Stimulated activated CD8-positive, alpha-beta memory T cell treated with anti-CD3 and anti-CD28 coated beads, Interleukin-15, amount 100 ng/mL, for 48 hours (primary cell): ENCODE results near the gene NR3C1.

Source experiments
- DNase-seq, 2 donors: peaks; one replicate each; pipeline ENCODE4 v3.0.0-alpha.2; 2020; ENCODE audit warnings: low read depth in 2 of 2

NR3C1 gene

GRCh38 chr5:143398451-143399237 is 4.8 kb downstream of the NR3C1 start:
- DNase-seq = no peak

DNA sequence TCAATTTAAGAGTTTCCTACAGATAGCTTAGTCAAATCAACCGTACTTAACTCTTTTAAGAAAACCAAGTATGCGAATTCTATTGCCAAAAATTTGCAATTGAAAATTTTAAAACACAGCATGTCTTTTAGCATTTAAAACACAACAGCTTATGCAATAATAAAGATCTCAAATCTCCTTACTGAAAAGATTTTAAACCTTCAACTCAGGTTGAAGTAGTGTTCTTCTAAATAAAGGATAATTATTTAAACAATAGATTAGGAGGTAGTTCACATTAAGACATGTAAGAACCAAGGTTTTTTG is 5.5 kb downstream of the NR3C1 start:
- no peak for DNase-seq

- DNase-seq = no peak
Observed at GRCh38 chr5:143397302-143398052, 6.0 kb downstream of the NR3C1 start.

DNA sequence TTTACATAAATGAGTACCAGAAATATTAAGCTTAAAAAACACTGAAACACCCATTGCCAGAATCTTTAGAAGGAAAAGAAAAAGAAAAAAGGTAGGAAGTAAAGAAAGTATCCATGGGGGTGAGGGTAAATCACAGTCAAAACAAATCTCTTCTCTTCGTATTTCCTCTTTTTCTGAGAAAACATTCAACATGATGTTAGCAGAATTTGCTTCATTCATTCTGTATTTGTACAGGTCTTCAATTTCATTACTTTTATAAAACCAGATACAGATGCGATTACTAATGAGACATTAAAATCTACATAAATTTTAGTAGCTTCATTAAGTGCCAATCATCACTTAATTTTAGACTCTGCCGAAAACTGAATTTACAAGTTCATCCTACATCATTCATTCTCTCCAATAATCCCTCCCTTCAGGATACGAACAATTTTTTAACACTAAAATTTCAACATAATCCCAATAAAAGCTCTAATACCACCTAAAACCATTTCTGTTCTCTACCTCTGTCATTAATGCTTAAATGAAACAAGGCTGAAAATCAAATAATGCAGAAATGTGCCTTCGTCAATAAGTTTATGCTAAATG is 7.0 kb downstream of the NR3C1 start:
- no peak for DNase-seq

DNA sequence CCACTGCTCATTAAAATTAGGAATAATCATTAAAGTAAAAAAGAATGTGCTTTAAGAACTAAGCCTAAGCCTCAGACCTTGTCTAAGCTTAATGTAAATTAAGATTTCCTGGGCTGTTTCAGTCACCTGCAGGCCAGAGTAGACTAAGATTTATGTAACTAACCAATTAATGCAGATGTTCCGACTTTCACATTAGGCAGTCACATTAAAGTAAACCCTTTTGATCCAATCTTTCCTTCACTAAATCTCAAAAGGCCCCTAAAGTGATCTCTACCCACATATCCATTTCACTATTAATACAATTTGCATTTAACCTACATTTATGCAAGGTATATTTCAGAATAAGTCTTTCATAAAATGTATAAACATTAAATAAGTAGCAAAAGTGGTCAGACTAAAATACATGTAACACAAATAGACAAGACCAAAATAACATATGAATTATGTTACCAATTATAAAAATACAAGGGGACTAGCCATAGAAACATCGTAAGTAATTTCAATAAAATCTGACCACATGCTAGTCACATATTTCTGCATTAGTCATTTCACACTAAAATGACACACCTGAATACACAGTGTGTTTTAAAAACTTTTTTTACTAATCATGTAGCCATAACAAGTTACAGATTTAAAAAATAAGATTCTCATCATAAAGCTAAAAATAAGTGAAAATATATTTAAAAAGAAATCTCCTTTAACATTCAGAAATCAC is 7.7 kb downstream of the NR3C1 start:
- DNase-seq = no peak

- DNase-seq = no peak
Observed at GRCh38 chr5:143393524-143393923, 10.0 kb downstream of the NR3C1 start.

DNA sequence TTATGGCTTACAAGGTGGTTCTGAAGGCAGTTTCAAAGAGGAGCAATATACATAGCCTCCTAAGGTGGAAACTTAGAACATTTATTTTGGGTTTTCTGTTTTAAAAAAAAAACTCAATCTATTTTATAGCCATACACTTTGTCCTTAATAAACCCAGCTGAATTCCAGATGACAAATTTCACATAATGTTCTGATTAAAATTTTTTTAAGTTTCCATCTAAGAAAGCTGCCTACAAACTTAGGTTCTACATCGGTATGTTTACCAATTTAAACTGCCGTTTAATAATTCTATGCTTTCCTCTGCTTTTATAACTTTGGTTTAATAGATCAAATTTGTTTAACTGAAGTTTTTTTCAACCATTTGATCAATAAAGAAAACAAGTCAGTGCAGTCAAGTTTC is 12.5 kb downstream of the NR3C1 start:
- DNase-seq = no peak

- DNase-seq = no peak
Observed at GRCh38 chr5:143390258-143390657, 13.2 kb downstream of the NR3C1 start.

GRCh38 chr5:143386725-143387124 is 16.8 kb downstream of the NR3C1 start:
- DNase-seq = no peak

DNA sequence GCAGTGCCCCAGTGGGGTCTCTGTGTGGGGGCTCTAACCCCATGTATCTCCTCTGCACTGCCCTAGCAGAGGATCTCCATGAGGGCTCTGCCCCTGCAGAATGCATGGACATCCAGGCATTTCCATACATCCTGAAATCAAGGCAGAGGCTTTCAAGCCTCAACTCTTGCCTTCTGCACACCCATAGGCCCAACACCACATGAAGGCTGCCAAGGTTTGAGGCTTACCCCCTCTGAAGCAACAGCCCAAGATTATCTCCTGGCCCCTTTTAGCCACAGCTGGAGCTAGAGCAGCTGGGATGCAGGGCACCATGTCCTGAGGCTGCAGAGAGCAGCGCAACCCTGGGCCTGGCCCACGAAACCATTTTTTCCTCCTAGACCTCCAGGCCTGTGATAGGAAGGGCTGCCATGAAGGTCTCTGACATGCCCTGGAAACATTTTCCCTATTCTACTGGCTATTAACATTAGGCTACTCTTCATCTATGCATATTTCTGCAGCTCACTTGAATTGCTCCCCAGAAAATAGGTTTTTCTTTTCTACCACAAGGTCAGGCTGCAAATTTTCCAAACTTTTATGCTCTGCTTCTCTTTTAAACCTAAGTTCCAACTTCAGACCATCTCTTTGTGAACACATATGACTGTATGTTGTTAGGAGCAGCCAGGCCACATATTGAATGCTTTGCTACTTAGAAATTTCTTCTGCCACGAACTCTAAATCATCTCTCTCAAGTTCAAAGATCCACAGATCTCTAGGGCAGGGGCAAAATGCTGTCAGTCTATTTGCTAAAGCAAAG is 18.4 kb downstream of the NR3C1 start:
- no peak for DNase-seq

GRCh38 chr5:143383988-143384387 is 19.5 kb downstream of the NR3C1 start:
- DNase-seq = no peak

- DNase-seq = no peak
Observed at GRCh38 chr5:143379606-143380005, 23.9 kb downstream of the NR3C1 start.

- DNase-seq = no peak
Observed at GRCh38 chr5:143376911-143377813, 26.3 kb downstream of the NR3C1 start.

DNA sequence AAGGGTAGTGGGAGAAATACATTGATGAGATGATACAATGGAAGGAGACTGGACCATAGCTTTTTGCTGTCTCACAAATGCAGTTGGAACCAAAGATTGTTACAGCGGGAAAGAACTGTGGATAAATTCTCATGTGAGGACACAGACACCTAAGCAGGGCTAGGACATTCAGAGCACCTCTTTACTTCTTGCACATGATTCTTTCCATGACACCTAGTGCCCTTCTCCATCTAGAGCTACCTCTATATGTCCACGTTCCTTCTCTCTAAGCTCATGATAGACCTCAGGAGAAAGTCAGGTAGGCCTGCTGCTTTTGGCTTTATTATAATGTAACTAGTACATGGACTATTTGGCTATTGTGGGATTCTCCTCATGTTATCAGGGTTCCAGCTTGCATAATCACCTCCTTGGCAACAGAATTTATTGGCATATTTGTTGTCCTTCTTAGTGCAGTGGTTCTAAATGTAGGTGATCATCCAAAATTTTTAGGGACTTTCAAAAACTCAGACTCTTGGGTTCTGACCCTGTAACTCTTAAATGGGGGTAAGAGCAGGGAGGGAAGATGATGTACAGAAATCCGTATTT is 27.2 kb downstream of the NR3C1 start:
- DNase-seq = no peak

GRCh38 chr5:143374496-143375217 is 28.8 kb downstream of the NR3C1 start:
- DNase-seq = no peak

DNA sequence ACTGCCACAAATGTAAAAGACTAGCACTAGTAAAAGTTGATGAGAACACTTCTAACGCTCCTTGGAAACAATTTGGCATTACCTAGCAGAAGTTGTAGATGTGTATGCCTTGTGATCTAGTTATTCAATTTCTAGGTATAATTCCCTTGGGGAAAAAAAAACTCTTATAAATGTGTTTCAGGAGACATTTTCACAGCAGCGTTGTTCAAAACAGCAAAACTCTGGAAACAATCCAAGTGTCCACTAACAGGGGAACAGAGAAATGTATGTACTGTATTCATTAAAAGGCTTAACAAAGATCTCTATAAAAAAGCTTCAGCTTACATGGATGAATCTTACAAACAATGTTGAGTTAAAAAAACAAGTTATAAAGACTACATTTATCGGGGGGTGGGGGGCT is 30.4 kb downstream of the NR3C1 start:
- DNase-seq = no peak

DNA sequence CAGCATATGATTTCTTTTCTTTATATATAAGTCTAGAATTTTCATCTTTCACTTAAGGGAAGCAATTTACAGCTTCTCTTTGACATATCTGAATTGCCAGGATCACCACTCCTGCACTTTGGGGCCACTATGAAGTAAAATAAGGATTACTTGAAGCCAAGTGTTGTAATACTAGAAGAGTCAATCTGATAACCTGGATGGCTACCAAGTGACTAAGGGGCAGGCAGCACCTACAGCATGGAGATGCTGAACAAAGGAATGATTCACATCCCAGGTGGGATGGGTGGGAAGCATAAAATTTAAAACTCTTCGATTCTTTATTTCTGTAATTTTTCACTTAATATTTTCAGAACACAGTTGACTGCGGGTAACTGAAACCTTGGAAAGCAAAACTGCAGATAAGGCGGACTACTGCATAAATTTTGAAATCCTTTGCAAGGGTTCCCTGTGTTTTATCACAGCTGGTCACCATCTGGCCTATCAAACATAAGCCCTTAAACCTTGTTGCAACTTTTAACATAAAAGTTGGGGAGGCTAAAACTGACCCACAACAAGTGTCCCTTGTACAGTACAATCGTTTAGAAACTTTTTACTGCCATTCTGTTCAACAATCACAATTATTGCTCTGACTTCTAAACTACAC is 31.2 kb downstream of the NR3C1 start:
- no peak for DNase-seq

GRCh38 chr5:143370440-143370839 is 33.0 kb downstream of the NR3C1 start:
- DNase-seq = no peak

DNA sequence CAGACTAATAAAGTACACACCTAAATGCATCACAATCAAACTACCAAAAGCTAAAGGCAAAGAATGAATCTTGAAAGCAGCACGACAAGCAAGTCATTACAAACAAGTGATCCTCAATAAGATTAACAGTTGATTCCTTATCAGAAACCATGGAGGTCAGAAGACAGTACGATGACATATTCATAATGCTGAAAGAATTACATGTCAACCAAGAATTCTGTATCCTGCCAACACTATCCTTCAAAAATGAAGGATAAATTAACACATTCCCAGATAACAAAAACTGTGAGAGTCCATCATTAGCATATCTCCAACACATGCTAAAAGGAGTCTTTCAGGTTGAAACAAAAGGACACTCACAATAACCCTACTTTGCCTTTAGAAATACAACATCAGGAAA is 39.4 kb downstream of the NR3C1 start:
- no peak for DNase-seq
